ENCODE measurements around the gene CLDN22.

The CLDN22 gene

DNA sequence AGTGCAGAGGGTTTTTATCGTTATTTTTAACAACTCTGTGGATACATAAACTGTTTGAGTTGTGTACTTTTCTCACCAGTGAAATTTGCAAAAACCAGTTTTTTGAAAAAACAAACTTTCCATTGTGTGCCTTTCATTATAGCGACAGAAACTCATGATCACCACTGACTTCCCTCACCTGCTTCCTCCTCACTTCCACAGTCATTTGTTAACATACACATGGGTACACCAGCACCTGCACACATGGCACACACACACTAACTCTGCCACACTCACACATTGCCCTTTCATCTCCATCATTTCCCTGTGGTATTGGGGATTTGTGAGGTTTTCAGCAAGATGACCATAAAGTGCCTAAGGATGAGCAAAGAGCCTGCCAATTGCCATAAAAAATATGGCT lies 20.6 kb downstream of the CLDN22 start:
- TF ChIP-seq, protein P1, sequence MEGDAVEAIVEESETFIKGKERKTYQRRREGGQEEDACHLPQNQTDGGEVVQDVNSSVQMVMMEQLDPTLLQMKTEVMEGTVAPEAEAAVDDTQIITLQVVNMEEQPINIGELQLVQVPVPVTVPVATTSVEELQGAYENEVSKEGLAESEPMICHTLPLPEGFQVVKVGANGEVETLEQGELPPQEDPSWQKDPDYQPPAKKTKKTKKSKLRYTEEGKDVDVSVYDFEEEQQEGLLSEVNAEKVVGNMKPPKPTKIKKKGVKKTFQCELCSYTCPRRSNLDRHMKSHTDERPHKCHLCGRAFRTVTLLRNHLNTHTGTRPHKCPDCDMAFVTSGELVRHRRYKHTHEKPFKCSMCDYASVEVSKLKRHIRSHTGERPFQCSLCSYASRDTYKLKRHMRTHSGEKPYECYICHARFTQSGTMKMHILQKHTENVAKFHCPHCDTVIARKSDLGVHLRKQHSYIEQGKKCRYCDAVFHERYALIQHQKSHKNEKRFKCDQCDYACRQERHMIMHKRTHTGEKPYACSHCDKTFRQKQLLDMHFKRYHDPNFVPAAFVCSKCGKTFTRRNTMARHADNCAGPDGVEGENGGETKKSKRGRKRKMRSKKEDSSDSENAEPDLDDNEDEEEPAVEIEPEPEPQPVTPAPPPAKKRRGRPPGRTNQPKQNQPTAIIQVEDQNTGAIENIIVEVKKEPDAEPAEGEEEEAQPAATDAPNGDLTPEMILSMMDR (IDR thresholded peaks at IDR 0.05) = no peak
- Histone ChIP-seq H3K4me3 (ENCODE audit: low read depth in 1 of 2, low read length in 1 of 2) (no peak overlapping the region), H3K27me3 (no peaks in the 10 kb centered on the region), H3K9me3 (no peaks in the 10 kb centered on the region), H3K27ac (no peak overlapping the region), H3K36me3 (no peaks in the 10 kb centered on the region), H3K4me1 (ENCODE audit: control insufficient read depth in 1 of 2, insufficient read depth in 1 of 2, low read depth in 1 of 2, low read length in 1 of 2) (no peaks in the 10 kb centered on the region)

DNA sequence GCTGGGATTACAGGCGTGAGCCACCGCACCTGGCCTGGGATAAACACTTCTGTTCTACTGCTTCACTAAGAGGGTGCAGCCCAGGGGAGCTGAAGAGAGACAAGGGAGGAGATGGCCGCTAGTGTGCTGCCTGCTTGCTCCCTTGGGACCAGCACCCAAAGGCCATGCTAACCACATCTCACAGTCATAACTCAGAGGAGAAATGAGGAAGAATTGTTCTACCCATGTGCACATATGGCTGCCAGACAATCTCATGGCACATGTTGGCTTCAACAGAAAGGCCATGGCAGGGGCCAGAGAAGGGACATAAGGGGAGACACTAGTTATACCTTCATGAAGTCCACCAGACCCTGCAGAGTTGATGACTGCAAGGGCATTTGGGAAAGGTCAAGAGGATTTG lies 22.4 kb downstream of the CLDN22 start:
- no peaks in the 10 kb centered on the region for H3K9me3 ChIP-seq
- H3K27ac ChIP-seq = no peak overlapping the region
- no peaks in the 10 kb centered on the region for H3K36me3 ChIP-seq
- TF ChIP-seq, protein P1 (IDR thresholded peaks at IDR 0.05) = no peak
- H3K4me1 ChIP-seq (ENCODE audit: control insufficient read depth in 1 of 2, insufficient read depth in 1 of 2, low read depth in 1 of 2, low read length in 1 of 2) = no peaks in the 10 kb centered on the region
- H3K4me3 ChIP-seq (ENCODE audit: low read depth in 1 of 2, low read length in 1 of 2) = no peak overlapping the region
- H3K27me3 ChIP-seq = no peaks in the 10 kb centered on the region

DNA sequence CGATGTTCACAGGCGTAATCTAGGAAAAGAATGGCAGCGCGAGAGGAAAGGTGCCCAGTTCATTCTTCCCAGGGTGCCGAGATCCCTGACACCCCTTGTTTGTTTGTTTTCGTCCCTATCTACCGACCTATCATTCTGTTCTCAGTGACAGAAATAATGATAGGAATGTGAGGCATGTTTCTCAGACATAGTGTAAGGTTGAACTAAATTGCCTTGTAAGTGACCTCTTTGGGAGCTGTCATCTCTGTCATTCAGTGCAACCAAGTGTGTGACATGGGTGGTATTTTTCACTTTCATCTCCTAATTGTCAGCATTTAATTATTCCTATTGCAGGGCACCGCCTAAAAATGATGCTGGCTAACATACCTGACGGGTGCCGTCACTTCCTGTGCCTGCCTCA lies 24.4 kb downstream of the CLDN22 start:
- TF ChIP-seq, protein P1 (IDR thresholded peaks at IDR 0.05) = no peak
- H3K27ac ChIP-seq = no peak overlapping the region
- no peaks in the 10 kb centered on the region for H3K9me3 ChIP-seq
- H3K27me3 ChIP-seq = no peaks in the 10 kb centered on the region
- no peak overlapping the region for H3K4me3 ChIP-seq (ENCODE audit: low read depth in 1 of 2, low read length in 1 of 2)
- H3K36me3 ChIP-seq = no peaks in the 10 kb centered on the region
- H3K4me1 ChIP-seq (ENCODE audit: control insufficient read depth in 1 of 2, insufficient read depth in 1 of 2, low read depth in 1 of 2, low read length in 1 of 2) = no peaks in the 10 kb centered on the region

DNA sequence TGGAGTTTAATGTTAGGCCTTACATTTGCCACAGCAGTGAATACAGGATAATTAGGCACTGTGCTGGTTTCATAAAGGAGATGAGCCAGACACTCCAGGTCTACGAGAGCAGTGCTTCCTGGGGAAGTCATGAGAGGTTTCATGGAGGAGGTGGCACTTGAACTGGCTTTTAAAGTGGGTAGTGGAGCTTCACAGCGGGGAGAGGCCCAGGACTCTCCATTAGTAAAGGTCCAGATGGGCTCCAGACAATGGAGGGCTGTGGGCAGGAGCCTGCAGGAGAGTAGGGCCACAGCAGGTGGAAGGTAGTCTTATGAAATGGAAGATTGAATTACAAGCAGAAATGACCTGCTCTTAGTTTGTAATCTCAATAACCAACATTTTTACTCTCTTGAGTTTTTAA lies 29.0 kb downstream of the CLDN22 start:
- H3K4me1 ChIP-seq (ENCODE audit: control insufficient read depth in 1 of 2, insufficient read depth in 1 of 2, low read depth in 1 of 2, low read length in 1 of 2) = no peaks in the 10 kb centered on the region
- no peak overlapping the region for H3K27ac ChIP-seq
- H3K4me3 ChIP-seq (ENCODE audit: low read depth in 1 of 2, low read length in 1 of 2) = no peak overlapping the region
- no peaks in the 10 kb centered on the region for H3K36me3 ChIP-seq
- no peaks in the 10 kb centered on the region for H3K9me3 ChIP-seq
- H3K27me3 ChIP-seq = no peaks in the 10 kb centered on the region
- TF ChIP-seq, protein P1 (IDR thresholded peaks at IDR 0.05) = no peak

DNA sequence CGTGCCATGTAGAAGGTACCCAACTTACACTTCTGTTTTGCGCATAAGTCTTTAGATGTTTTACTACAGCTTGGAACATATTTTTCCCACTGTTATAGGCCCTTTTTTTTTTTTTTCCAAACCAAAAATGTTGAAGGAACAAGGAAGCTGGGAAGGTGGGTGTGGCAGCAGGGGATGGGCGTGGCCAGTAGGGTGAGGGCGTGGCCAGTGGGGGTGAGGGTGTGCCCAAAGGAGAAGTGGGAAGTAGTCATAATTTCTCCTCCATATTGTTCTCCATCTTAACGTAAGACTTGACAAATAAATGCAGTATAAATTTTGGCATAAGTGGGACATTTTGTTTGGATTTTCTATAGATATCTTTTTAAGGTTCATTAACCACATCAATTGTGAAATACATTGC lies 30.4 kb downstream of the CLDN22 start:
- Histone ChIP-seq H3K4me1 (ENCODE audit: control insufficient read depth in 1 of 2, insufficient read depth in 1 of 2, low read depth in 1 of 2, low read length in 1 of 2) (no peaks in the 10 kb centered on the region), H3K4me3 (ENCODE audit: low read depth in 1 of 2, low read length in 1 of 2) (no peak overlapping the region), H3K27ac (no peak overlapping the region), H3K9me3 (no peaks in the 10 kb centered on the region), H3K27me3 (no peaks in the 10 kb centered on the region), H3K36me3 (no peaks in the 10 kb centered on the region)
- TF ChIP-seq, protein P1 (IDR thresholded peaks at IDR 0.05) = no peak

DNA sequence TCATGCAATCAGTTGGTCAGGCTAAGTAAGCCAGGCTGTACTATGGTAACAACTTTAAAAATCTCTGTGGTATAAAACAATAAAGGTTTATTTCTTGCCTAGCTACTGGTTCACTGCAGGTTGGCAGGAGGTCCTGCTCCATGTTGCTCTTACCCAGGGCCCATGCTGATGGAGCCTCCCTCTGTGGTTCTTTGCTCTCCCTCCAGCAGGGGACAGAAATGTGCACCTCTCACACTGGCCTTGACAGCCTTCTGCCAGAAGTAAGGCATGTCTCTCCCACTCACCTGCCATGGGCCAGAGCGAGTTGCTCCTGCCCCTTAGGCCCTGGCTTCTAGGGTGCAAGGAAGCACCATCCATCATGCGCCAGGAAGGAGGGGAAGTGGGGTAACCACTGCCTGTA lies 31.1 kb downstream of the CLDN22 start:
- TF ChIP-seq, protein P1 (IDR thresholded peaks at IDR 0.05) = no peak

More for the DNA sequence above, 31.1 kb downstream of the CLDN22 start:
- Histone ChIP-seq H3K36me3 (no peaks in the 10 kb centered on the region), H3K27me3 (no peaks in the 10 kb centered on the region), H3K4me3 (ENCODE audit: low read depth in 1 of 2, low read length in 1 of 2) (no peak overlapping the region), H3K4me1 (ENCODE audit: control insufficient read depth in 1 of 2, insufficient read depth in 1 of 2, low read depth in 1 of 2, low read length in 1 of 2) (no peaks in the 10 kb centered on the region), H3K27ac (no peak overlapping the region), H3K9me3 (no peaks in the 10 kb centered on the region)

Data from neutrophil (primary cell).